ENCODE measurements around the gene PNPLA1.

Gene PNPLA1

DNA sequence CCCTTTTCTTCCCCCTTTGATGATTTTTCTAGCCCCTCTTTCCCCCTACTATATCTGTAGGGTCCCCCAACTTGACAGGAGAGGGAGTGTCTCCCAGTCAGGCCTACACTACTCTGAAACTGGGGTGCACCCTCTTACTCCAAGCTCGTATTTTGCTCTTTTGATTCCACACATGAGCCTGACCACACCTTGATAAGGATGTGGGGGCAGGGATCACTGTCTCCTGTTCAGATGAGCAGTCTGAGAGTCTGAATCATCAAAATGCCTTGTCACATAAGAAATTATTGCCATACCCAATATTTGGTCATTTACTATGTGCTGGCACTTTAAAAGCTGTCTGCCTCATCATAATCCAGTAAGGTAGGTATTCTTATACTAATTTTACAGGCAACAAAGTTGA lies 15.9 kb downstream of the PNPLA1 start:
- no peak for DNase-seq

DNA sequence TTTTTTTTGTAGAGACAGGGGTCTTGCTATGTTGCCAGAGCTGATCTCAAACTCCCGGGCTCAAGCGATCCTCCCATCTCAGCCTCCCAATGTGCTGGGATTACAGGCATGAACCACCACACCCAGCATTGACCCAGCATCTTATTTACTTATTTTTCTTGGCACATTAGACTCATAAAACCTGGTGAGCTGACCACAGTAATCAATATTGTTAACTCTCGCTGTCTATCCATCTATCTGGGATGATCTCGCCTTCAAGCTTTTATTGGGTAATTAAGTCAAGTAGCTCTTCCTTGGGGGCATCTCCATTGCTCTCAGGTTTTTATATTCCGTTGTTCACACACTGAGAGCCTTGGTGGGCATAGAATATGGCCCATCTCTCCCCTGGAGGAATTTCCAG lies 17.0 kb downstream of the PNPLA1 start:
- DNase-seq: no peak

DNA sequence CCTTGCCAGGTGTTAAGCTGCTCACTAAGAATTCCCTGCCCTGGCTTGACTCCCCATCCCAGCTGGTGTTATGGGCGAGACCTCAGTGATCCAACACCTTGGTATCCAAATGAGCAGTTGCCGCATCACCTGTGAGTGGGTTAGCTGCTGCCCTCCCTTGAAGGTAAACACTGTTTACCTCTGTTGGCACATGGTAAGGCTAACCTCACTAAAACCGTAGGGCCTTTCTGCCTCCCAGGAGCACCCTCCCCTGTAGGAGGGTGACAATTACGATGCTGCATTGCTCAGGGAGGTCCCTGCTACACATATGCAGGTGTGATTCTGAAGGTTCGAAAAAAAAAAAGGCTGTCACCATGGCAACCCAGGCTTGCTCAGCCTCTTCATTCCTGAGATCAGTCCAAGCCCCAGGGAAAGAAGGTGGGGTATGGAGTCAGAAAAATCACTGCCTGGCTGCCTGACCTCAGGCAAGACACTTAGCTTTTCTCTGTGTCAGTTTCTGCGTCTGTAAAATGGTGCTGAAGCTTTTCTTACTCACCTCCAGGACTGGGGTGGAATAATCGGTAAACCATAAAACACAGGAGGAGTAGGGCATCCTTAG lies 19.5 kb downstream of the PNPLA1 start:
- DNase-seq: no peak

DNA sequence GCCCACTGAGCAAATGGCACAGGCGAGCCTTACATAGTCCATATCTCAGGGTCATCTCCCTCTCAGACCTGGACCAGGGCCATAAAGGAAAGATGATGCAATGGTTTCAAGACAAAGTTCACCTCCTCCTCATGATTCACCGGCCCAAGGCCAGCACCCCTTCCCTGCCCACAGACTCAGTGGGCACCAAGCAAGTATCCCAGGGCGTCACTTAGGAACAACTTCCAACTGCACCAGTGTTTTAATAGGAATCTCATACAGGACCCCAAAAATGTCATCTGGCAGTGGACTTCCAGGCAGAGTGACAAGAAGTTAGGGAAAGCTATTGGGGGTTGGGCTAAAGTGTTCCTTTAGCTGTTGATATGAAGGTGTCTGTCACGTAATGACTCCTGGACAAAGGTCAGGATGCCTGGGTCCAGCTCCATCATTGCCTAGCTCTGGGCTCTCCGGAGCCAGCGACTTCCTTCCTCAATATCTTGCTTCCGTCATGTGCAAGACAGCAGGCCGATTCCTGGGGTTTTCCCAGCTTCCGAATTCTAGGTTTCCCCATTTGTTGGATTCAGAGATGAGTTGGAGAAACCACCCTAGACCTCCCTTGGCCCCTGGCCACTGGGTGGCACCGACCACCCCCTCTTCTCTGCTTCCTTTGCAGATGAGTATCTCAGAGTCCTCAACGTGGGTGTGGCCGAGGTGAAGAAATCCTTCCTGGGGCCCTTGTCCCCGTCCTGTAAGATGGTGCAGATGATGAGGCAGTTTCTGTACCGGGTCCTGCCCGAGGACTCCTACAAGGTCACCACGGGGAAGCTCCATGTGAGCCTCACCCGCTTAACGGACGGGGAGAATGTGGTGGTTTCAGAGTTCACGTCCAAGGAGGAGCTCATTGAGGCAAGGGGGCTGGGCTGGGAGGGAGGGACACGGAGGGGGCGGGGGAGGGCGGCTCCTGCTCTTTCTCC lies 21.1 kb downstream of the PNPLA1 start:
- no peak for DNase-seq

DNA sequence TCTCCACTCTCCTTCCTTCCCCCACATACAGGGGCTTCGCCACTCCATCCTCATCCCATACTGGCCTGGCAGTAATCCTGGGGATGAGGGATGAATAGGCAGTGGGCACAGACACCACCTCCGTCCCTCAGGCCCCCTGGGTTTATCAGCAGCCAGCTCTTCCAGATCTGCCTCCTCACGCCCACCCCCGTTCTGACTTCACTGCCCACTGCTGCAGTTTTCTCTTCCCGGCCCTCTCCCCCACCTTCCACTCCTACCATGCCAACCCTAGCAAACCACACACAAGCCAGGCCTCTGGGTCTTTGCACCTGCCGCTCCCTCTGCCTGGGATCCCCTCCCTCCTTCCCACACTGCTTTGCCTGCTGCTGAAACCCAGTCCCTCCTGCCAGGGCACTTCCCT lies 22.3 kb downstream of the PNPLA1 start:
- no peak for DNase-seq

DNA sequence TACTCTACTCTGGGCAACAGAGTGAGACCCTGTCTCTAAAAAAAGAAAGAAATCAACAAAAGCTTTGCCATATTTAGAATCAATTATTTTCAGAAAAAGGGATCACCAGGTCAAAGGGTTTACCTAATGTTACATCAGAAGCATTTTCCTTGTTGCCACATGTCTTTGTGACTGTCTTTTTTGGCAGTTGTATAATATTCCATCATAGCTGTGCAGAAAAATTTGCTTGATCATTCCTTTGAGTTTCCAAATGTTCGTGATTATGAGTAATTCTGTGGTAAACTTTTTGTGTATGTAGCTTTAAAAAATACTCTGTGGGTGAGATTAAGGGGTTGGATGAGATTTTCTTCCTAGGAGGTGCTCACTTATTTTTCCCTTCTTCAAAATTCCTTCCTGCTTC lies 26.4 kb downstream of the PNPLA1 start:
- DNase-seq: no peak

DNA sequence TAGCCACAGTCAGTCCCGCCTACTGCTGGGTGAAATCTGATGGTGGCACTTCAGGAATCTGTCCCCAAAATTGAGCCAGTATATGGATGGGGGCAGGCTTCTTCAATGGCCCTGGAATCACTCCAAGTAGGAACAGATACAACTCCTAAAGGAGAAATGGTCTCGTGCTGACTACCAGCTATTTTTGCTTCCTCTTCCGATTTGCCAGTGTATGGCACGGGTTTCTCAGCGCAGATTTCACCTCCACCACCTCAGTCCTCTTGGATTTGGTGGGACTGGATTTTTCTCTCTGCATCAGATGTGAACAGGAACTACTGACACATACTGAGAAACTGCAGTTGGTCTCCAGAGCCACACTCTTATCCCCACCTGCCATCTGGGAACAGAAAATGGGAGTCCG lies 27.2 kb downstream of the PNPLA1 start:
- no peak for DNase-seq

DNA sequence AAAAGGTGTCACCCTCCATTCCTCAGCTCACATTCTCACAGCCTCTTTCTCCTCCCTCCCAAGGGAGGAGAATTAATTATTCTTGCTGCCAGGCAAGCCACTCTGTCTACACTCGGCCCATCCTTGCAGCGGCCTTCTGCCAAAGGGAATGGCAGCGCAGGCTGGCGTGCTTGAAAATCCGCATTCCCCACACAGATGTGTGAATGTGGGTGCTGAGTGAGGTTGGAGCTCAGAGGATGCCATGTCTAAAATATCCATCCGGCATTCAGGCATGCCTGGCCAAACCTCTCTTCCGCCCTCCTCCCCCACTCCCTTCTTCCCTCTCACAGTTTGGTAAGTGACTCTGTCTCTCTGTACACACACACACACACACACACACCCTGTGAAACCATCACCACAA lies 27.7 kb downstream of the PNPLA1 start:
- no peak for DNase-seq

DNA sequence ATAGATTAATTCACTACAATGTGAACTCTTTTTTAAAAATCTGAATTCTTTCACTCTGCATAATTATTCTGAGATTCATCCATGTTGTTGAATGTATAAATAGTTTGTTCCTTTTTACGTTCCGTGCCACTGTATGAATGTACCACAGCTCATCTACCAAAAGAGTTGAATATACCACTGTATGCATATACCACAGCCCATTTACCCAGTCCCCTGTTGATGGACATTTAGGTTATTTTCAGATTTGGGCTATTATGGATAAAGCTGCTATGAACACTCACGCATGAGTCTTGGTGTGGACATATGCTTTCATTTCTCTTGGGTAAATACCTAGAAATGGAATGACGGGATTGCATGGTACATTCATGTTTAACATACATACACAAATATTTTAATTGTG lies 28.2 kb downstream of the PNPLA1 start:
- no peak for DNase-seq

DNA sequence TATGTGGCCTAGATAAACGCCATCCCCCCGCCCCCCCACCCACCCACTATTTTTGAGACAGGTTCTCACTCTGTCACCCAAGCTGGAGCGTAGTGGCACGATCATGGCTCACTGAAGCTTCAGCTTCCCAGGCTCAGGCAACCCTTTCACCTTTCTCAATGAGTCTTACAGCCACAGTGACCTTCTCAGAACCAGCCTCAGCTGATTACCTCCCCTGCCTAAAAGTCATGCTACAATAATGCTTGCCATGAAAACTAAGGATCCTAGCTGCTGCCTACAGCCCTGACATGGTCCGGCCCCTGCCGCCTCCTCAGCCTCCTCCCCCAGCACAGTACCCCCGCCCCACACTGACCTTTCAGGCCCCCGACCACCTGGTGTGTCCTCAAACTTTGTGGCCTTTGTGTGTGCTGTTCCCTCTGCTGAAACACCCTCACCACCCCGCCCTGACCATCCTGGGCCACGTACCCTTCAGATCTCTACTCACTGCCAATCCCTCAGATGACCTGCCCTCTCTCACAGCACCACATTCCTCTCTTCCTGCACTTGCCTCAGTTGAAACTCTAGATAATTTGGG lies 31.3 kb downstream of the PNPLA1 start:
- DNase-seq: no peak

DNA sequence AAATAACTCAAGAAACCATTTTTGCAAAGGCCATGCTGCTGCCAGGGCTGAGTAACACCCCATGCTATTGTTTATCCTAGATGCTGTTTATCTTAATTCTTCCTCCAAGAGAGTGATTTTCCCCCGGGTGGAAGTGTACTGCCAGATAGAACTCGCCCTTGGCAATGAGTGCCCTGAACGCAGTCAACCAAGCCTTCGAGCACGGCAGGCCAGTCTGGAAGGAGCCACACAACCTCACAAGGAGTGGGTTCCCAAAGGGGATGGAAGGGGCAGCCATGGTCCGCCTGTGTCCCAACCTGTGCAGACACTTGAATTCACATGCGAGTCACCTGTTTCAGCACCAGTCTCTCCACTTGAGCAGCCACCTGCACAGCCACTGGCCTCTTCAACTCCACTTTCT lies 31.9 kb downstream of the PNPLA1 start:
- no peak for DNase-seq

DNA sequence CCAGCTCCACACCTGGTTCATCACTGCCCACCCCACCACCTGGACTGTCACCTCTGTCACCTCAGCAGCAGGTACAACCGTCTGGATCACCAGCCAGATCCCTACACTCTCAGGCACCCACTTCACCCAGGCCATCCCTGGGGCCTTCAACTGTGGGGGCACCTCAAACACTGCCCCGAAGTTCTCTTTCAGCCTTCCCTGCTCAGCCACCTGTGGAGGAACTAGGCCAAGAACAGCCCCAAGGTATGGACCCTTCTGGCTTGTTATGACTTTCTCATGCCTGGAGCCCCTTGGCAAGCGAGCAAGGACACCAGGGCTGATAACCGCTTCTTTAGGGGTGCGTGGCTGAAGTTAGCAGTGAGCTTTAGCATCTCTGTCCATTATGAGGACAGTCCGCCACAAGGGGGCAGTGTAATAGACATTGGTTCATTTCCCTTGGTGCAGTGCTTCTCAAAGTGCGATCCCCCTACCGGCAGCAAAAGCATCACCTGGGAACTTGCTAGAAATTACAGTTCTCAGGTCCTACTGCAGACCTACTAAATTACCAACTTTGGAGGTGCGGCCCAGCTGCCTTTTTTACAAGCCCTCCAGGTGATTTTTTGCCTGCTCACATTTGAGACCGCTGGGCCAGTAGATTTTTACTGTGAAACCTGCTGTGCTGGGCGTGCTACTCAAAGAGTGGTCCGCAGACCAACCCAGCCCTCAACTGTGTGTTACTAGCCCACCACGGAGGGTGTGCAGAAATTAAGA lies 32.5 kb downstream of the PNPLA1 start:
- DNase-seq: peak; percentile 82 to 94 (median 86)

DNA sequence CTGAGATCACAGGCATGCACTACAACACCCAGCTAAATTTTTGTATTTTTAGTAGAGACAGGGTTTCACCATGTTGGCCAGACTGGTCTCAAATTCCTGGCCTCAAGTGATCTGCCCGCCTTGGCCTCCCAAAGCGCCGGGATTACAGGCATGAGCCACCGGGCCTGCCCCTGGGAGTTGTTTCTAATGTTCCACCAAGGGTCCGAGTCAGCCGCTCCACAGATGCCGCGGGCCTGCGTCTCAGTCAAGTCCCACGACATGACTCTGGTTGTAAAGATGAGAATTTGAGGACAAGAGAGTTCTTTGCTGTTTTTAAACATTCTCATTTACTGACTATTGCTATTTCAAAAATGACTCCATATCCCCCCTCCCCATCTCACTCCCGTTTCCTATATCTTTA lies 36.0 kb downstream of the PNPLA1 start:
- DNase-seq: no peak

DNA sequence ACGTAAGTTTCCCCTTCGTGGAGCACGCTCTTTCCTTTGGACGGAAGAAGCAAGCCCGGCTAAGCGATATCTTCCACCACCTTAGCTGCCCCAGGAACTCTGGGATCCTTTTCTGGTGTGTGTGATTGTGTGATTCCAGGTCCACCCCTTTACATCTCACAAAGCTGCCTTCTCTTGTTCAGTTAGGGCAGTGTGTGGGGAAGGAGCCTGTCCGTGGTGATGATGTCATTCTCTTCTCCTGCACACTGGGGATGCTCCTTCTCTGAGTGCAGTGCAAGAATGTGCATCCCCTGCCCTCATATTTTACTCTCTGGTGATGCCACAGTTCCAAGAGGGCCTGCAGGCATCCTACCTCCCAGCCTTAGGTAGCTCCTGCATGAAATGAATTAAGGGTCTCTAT lies 36.5 kb downstream of the PNPLA1 start:
- DNase-seq: no peak

DNA sequence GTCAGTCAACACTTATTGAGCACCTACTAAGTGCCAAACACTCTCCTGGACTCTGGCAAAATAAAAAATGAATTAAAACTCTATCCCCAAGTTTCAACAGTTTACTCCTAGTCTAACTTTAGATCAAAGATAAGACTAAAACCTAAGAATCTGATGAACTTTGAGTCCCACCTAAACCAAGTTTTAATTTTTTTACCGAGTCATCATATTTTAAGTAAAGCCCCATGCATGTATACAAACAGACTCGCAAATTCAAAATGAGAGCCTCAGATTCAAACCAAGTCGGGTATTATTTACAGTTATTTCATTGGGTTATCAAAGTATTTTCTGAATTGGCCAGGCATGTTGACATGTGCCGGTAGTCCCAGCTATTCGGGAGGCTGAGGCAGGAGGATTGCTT lies 38.7 kb downstream of the PNPLA1 start:
- no peak for DNase-seq

DNA sequence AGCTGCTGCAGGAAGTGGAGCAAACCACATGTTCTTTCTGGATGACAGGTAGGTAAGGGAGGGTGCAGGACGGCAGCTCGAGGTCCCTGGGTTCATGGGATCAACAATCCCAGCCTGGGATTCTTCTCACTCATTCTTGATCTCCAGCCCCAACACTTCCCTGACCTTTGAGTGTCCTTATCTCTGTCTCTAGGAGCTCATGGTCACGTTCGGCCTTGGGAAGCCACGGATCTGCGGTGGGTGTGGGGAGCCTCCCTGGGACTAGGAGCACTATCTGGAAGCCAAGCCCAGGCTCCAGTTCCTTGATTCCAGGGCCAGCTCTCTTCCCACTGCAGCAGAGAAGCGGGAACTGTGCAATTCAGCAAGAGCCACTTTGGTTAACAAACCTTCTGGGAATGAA lies 39.3 kb downstream of the PNPLA1 start:
- DNase-seq: no peak

DNA sequence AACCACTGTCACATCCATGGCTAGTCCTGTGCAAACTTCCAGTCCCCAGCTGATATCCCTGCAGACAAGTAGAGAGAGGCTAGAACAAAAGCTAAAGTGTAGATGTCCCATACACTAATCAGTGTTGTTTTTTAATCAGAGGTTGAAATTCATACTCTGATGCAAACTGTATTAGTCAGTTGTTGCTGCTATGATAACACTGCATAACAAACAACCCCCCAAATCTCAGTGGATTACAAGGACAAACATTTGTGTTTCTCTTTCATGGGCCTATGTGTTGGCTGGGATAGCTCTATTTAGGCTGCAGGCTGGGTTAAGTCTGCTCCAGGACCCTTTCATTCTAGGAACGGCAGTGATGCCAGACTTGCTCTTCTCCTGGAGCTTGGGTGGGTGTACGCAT lies 40.0 kb downstream of the PNPLA1 start:
- DNase-seq: no peak

DNA sequence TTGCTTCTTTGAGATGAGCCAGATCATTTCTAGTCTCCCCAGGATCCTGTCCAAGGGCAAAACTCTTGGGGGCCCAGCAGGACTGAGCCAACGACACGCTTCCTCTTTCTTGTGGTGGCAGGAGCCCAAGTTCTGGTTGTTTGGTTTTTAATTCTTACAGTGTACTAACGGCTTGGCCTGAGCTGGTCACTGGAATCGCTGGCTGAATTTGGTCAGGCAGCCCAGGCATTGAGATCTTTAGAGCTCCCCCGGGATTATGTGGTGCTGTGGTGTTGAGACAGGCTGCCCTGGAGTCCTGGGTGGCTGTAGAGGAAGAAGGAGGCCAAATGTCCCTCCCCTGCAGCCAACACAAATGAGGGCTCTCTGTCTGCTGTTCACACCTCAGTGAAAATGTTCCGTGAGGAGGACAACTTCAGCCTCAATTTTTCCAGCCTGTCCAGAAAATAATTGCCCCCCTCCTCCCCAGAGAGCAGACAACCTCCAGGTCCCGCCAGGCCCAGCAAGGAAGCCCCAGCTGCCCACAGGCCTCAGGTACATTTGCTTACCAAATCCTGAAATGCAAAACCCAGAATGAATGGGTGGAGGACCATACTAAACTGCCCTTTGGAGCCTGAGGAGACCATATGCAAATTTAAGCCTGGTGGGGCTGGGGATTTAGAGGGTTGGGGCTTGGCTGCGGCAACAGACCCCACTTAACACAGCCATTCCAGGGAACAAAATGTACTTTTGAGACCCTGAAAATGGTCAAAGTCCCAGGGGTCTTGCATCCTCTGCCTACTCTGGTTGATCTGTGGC lies 43.2 kb downstream of the PNPLA1 start:
- no peak for DNase-seq

DNA sequence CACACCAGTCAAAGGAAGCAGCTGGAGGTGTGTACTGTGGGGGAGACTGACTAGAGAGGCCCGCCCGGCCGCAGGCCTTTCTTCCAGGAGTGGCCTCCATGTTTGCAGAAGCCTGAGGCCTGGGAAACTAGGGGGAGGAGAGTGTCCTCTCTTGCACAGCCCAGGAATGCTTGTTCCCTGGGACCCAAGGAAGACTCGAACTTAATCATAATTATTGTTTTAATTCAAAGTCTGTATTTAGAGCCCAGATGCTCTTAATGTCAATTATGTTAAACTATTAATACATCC lies 43.7 kb downstream of the PNPLA1 start:
- DNase-seq: no peak

DNA sequence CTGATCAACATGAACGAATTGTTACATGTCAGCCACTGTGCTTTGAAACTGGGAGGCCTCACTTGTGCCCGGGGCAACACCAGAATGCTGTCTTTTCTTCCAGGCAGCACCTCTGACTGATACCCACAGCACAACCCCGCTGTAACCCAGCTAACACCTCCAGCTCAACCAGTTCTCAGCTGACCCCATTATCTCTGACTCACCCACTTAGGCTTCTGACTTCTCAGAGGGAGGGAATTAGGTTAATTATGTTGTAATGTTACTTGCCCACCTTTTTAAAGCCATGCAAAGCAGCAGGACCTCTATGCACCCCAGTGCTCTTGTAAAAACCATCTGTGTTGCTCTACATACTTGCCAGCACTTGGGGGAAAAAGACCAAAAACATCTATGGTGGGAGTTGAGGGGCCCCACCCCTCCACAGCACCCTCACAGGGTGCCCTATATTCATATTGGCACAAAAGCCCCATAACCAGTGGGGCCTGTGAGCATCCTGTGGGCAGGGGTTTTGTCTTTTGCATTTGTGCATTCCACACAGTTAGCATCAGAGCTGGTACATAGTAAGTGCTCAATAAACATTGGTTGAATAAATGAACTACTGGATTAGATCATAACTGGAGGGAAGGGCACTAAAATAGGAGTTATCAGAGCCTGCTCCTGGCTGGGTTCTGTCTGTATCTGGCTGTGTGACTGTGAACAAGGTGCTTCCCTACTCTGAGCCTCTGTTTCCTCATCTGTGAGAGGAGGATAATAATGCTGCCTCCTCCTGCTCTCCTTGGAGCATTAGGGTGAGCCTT lies 44.6 kb downstream of the PNPLA1 start:
- DNase-seq: no peak

DNA sequence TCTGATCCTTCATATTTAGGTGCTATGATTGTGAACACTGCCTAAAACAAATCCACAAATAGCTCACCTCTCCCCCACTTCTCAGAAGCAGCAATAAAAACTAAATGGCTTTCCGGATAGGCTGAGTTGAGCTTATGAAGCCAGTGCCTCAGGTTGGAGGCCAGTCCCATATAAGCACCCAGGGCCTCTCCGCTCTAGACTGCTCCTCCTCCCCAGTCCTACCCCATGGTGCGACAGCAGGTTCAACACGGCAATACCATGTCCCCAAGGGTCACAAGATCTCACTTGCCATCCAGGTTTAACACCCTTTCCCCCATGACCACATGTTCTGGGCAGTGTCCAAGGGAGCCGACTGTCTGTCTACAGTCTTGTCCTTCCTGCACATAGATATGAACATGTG lies 46.1 kb downstream of the PNPLA1 start:
- DNase-seq: no peak

DNA sequence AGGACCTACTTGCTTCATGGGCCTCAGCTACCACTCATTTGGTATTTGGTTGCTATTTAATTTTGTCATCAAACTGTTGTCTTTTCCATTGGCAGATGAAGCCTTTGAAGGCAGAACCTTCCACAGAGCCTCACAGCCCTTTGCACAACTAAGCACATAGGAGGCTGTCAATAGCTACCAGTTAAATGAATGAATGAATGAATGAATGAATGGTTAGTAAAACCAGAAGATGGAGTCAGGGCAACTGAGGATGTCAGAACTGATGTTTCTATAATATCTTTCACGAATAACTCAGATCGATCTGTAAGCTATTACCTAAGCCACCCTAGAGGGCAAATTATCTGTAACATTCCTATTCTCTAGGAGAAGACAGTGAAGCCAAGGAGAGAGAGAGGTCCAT lies 47.8 kb downstream of the PNPLA1 start:
- no peak for DNase-seq
